Nephron (organoid): ENCODE measurements around the gene CCDC40.

Source experiments
- H3K27ac Mint-ChIP-seq, 3 experiments: 2 replicates each; pipeline ENCODE4 v1.8.0; 2020; ENCODE audit warnings: mixed read lengths in 3 of 3, mild to moderate bottlenecking in 2 of 3, moderate library complexity in 1 of 3
- H3K27me3 Mint-ChIP-seq: 2 replicates; pipeline ENCODE4 v1.8.0; 2021; ENCODE audit warnings: low read depth, mild to moderate bottlenecking, moderate library complexity, mixed read lengths
- H3K36me3 Mint-ChIP-seq: 2 replicates; pipeline ENCODE4 v1.8.0; 2020; ENCODE audit warnings: low read depth, mixed read lengths
- H3K4me1 Mint-ChIP-seq: 2 replicates; pipeline ENCODE4 v1.8.0; 2020; ENCODE audit warnings: mixed read lengths
- H3K4me3 Mint-ChIP-seq, 3 experiments: 2 replicates each; pipeline ENCODE4 v1.8.0; 2020; ENCODE audit warnings: mild to moderate bottlenecking in 3 of 3, mixed read lengths in 3 of 3, moderate library complexity in 2 of 3
- H3K9me3 Mint-ChIP-seq: 2 replicates; pipeline ENCODE4 v1.8.0; 2020; ENCODE audit warnings: mixed read lengths
- TF ChIP-seq, protein P1 (sequence below), 3 experiments: fragments of 200-600 bp; sonication (generic); IDR thresholded peaks; one replicate each; pipeline ENCODE4 v1.5.0; 2021; ENCODE audit warnings: antibody characterized with exemption in 3 of 3; ENCODE audit not compliant: unreplicated experiment in 3 of 3

CCDC40 gene

DNA sequence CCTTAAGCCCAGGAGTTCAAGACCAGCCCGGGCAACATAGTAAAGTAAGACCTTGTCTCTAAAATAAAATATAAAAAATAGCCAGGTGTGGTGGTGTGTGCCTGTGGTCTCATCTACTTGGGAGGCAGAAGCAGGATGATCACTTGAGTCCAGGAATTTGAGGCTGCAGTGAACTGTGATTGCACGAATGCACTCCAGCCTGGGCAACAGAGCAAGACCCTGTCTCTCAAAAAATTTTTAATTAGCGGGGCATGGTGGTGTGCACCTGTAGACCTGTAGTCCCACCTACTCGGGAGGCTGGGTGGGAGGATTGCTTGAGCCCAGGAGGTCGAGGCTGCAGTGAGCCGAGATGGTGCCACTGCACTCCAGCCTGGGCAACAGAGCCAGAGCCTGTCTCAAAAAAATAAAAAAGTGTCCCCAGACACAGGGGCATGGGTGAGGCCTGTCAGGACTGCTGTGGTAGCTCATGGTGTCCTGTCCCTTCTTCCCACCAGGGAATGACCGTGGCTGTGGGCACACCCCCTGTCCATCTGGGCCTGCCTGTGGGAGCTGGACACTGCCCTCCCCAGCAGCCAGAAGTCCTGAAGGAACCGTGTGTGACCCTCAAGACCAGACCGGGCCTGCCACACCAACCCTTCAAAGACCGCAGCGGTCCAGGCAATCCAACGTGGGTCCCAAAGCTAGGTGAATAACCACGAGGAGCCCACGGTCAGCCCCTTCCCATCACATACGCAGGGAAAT, 34.1 kb downstream of the CCDC40 start:
- Mint-ChIP-seq H3K27ac (no peak overlapping the region), H3K4me3 (no peak overlapping the region), H3K27me3 (peaks cover 5% of the 10 kb centered on the region), H3K4me1 (peaks cover 25% of the 10 kb centered on the region), H3K36me3 (peaks cover 5% of the 10 kb centered on the region), H3K9me3 (no peaks in the 10 kb centered on the region)
- TF ChIP-seq, protein P1, sequence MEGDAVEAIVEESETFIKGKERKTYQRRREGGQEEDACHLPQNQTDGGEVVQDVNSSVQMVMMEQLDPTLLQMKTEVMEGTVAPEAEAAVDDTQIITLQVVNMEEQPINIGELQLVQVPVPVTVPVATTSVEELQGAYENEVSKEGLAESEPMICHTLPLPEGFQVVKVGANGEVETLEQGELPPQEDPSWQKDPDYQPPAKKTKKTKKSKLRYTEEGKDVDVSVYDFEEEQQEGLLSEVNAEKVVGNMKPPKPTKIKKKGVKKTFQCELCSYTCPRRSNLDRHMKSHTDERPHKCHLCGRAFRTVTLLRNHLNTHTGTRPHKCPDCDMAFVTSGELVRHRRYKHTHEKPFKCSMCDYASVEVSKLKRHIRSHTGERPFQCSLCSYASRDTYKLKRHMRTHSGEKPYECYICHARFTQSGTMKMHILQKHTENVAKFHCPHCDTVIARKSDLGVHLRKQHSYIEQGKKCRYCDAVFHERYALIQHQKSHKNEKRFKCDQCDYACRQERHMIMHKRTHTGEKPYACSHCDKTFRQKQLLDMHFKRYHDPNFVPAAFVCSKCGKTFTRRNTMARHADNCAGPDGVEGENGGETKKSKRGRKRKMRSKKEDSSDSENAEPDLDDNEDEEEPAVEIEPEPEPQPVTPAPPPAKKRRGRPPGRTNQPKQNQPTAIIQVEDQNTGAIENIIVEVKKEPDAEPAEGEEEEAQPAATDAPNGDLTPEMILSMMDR (IDR thresholded peaks at IDR 0.05; ENCODE audit: unreplicated experiment in 3 of 3) = no peak

DNA sequence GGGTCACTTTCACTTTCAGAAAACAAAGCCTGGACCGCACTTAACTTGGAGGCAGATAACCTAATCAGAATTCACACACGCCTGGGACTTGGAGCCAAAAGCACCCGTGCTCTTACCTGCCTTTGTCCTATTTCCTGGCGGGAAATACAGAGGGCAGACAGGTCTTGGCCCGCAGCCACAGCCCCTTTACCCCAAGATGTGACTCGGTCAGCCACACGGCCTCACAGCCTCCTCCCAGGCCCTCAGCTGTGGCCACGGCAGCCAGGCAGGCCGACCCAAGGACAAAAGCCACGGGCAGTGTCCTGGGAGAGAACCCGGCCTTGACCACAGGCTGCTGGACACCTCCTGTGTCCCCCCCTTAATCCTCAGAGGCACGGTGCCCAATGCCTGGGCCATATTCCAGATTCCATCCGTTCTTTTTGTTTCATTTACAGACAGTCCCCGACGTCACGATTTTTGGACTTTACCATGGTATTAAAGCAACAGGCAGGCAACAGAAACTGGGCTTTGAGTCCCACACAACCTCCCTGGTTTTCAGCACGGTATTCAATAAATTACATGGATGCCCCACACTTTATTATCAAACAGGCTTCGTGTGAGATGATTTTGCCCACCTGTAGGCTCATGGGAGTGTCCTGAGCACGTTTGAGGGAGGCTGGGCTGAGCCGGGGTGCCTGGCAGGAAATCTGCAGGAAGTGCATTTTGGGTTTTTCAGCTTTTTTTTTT, 34.8 kb downstream of the CCDC40 start:
- Mint-ChIP-seq H3K9me3 (no peaks in the 10 kb centered on the region), H3K4me3 (no peak overlapping the region), H3K4me1 (peaks cover 25% of the 10 kb centered on the region), H3K27me3 (peaks cover 5% of the 10 kb centered on the region), H3K36me3 (peaks cover 5% of the 10 kb centered on the region), H3K27ac (peak overlapping the region in 2 of 3 experiments; percentile 46 to 59)
- TF ChIP-seq, protein P1 (IDR thresholded peaks at IDR 0.05; ENCODE audit: unreplicated experiment in 3 of 3) = no peak

DNA sequence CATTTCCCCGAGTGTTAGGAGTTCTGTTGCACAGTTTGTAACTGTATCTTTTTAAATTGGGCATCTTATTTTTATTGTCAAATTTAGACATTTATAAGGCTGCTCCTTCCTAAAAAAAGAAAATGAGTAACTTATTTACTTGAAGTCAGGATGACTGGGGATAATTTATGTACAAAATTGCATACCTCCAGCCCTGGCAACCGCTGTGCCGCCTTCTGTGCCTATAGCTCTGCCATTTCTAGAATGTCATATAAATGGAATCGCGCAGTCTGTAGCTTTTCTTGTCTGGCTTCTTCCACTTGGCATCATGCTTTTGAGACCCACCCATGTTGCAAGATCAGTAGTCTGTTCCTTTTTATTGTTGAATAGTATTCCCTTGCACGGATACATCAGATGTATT, 36.0 kb downstream of the CCDC40 start:
- Mint-ChIP-seq H3K27ac (no peak overlapping the region), H3K27me3 (peaks cover 5% of the 10 kb centered on the region), H3K4me3 (no peak overlapping the region), H3K36me3 (peaks cover under 1% of the 10 kb centered on the region), H3K9me3 (no peaks in the 10 kb centered on the region), H3K4me1 (peaks cover 25% of the 10 kb centered on the region)
- TF ChIP-seq, protein P1 (IDR thresholded peaks at IDR 0.05; ENCODE audit: unreplicated experiment in 3 of 3) = no peak

DNA sequence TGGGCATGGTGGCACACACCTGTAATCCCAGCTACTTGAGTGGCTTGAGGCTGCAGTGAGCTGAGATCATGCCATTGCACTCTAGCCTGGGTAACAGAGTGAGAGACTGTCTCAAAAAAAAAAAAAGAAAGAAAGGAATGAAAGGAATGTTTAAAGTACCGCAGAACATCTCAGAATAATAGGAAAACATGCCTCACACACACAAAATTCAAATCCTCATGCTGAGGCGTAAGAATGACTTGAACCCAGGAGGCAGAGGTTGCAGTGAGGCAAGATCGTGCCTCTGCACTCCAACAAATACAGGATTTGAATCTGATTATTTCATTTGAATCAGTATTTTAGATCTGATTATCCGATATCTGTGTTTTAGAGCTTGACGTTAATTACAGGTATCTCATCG, 43.6 kb downstream of the CCDC40 start:
- peaks cover 13% of the 10 kb centered on the region for H3K36me3 Mint-ChIP-seq
- no peak overlapping the region for H3K27ac Mint-ChIP-seq
- H3K9me3 Mint-ChIP-seq = no peaks in the 10 kb centered on the region
- H3K4me3 Mint-ChIP-seq = no peak overlapping the region
- TF ChIP-seq, protein P1 (IDR thresholded peaks at IDR 0.05; ENCODE audit: unreplicated experiment in 3 of 3) = no peak
- H3K4me1 Mint-ChIP-seq = no peaks in the 10 kb centered on the region
- no peaks in the 10 kb centered on the region for H3K27me3 Mint-ChIP-seq

DNA sequence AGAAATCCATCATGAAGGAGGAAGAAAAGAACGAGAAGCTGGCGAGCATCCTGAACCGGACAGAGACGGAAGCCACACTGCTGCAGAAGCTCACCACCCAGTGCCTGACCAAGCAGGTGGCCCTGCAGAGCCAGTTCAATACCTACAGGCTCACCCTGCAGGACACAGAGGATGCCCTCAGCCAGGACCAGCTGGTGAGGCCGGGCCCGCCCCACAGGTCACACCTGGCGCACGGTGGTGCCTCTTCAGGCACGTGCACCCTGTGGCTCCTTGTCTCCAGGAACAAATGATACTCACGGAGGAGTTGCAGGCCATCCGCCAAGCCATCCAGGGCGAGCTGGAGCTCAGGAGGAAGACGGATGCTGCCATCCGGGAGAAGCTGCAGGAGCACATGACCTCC, 45.2 kb downstream of the CCDC40 start:
- Mint-ChIP-seq H3K9me3 (no peaks in the 10 kb centered on the region), H3K27ac (no peak overlapping the region), H3K36me3 (peaks cover 13% of the 10 kb centered on the region), H3K4me1 (no peaks in the 10 kb centered on the region), H3K27me3 (peaks cover 3% of the 10 kb centered on the region), H3K4me3 (no peak overlapping the region)
- TF ChIP-seq, protein P1 (IDR thresholded peaks at IDR 0.05; ENCODE audit: unreplicated experiment in 3 of 3) = no peak
